ENCODE data around the gene TSEN34.
"Not testable (repeated sequence)": the region's sequence is repeated elsewhere in the genome, so short reads cannot be mapped to it uniquely, and the experiment has no call there.

TSEN34 gene

GRCh38 chr19:54239491-54240371, 48.6 kb downstream of the TSEN34 start:
- not testable (repeated sequence) for DNase-seq

DNA sequence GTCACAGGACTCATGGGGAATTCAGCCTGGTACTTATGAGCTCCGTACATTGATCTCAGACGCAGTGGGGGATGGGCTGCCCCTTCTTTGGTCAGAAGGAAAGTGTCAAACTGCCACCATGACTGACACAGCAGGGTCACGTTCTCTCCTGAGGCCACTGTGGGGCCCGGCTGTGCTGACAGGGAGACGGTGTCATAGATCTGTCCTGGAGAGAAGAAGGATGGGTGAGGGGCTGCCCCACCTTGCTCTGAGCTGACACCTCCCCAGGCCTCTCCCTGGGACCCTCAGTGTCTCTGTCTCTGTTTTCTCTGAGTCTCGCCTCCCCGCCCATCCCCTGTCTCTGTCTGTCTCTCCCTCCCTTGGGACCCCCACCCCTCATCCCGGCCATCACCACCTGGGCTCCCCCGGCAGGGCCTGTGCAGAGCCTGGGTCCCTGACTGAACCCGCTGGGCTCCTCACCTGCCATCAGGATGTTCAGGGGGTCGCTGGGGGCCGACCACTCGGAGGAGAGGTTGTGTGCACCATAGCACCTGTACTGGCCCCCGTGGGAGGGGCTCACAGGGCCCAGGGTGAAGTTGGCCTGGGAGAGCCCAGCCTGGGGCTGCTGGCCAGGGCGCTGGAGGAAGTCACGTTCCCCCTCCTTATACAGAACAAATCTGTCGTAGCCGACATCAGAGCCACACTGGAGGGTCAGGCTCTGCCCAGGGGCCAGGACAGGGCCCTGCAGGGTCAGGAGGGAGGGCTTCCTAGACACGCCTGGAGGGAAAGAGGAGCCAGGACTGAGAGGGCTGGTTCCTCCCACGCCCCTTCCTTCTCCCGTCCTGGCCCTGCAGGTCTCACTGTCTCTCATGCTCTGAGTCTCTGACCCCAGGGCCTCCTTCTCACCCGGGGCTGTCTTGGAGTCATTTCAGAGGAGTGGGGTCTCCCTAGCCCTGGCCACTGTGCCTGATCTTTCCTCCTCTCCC, 49.5 kb downstream of the TSEN34 start:
- DNase-seq: not testable (repeated sequence)

DNA sequence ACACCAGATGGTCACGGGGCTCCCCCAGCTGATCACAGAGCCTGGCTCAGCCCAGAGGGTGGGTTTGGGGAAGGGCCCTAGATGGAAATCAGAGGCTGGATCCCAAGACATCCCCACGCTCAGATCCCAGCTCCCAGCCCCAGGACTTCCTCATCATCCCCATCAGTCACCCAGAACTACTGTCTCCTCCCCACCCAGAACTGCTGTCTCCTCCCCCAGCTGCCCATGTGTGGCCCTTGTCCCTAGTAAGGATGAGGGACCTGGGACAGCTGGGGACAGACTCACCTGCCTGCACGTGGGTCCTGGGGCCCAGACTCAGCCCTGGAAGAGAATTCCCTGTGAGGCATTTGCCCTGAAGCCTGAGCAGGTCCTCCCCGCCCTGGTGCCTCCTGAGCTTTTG, 51.1 kb downstream of the TSEN34 start:
- peak in 3 of 4 experiments; percentile 35 to 51 (median 44) for DNase-seq

DNA sequence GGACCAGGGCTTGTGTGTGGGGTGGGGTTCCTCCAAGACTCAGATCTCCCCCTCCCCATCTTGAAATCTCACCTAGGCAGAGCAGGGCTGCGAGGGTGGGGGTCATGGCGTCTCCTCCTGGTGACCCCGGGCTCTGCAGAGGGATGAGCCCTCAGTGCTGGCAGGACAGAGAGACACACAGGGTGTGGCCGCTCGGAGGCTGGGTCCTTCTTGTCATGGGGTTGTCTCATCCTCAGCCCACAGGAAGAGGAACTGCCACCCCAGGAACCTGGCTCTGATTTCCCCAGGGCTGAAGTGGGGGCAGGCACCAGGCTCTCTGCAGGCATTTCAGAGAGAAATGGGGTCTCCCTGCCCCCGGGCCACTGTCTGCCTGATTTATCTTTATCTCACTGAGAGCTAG, 51.5 kb downstream of the TSEN34 start, which contains the start of gene LILRA6:
Gene LILRA6, minus strand, starts transcription at position 145 of the 400 bp plus-strand sequence.
- peak; percentile 36 to 67 (median 50) for DNase-seq

DNA sequence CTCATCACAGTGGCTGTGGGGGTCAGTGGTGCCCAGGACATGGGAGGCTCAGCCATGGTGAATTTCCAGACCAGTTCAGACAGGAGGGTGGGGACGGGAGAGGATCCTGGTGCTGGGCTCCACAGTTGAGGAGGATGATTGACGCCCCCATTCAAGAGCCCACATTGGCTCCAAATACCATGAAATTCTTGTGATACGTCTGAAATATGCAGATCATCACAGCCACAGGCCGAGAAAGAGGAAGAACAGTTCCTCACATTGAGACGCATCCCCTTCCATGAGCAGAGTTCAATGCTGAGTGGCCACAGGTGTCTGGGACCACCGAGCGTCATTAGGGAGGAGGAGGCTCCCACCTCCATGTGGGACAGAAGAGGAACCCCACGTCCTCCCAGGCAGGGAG, 52.7 kb downstream of the TSEN34 start:
- DNase-seq: peak in 2 of 4 experiments; percentile 50 to 74
